HUES64 (cell line): Measurements from ENCODE around the gene TTBK2.
"Not testable (repeated sequence)": the region's sequence is repeated elsewhere in the genome, so short reads cannot be mapped to it uniquely, and the experiment has no call there.

Experiments
- H3K27ac ChIP-seq: 2 replicates; pipeline ENCODE4 v1.7.0; 2013; ENCODE audit warnings: low read depth, low read length, inconsistent platforms
- H3K27me3 ChIP-seq: 2 replicates; pipeline ENCODE4 v1.6.1; 2013; ENCODE audit warnings: mild to moderate bottlenecking, low read length; ENCODE audit not compliant: insufficient read depth
- H3K36me3 ChIP-seq: 2 replicates; pipeline ENCODE4 v1.6.1; 2013; ENCODE audit warnings: mild to moderate bottlenecking, low read length; ENCODE audit not compliant: insufficient read depth
- H3K4me1 ChIP-seq: 2 replicates; pipeline ENCODE4 v1.6.1; 2013; ENCODE audit warnings: mild to moderate bottlenecking, low read length, moderate library complexity; ENCODE audit not compliant: insufficient read depth
- H3K4me3 ChIP-seq: 2 replicates; pipeline ENCODE4 v1.5.1; 2013; ENCODE audit warnings: mild to moderate bottlenecking, low read length, moderate library complexity
- H3K9ac ChIP-seq: 2 replicates; pipeline ENCODE4 v1.6.1; 2013; ENCODE audit warnings: mild to moderate bottlenecking, low read depth, low read length
- H3K9me3 ChIP-seq: 2 replicates; pipeline ENCODE4 v1.6.1; 2013; ENCODE audit warnings: low read depth, low read length; ENCODE audit not compliant: insufficient read depth
- WGBS: fragments of 150-250, 120-280 bp; methylation state at CpG from one replicate; pipeline ENCODE4 v1.1.7; 2013; ENCODE audit warnings: missing lambda C conversion rate; 5-methylcytosine and 5-hydroxymethylcytosine counted together

The TTBK2 gene

DNA sequence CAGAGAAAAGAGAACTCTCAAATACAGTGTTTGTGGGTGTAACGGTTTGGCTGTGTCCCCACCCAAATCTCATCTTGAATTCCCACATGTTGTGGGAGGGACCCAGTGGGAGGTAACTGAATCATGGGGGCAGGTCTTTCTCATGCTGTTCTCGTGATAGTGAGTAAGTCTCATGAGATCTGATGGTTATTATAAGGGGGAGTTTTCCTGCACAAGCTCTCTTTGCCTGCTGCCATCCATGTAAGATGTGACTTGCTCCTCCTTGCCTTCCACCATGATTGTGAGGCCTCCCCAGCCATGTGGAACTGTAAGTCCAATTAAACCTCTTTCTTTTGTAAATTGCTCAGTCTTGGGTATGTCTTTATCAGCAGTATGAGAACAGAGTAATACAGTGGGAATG lies 158.8 kb downstream of the TTBK2 start:
- peaks cover 10% of the 10 kb centered on the region; the same call in 1 of the 2 replicates for H3K9me3 ChIP-seq
- not testable (repeated sequence) for H3K36me3 ChIP-seq
- WGBS: 92% methylated on average over 2 of the region's 2 CpGs

DNA sequence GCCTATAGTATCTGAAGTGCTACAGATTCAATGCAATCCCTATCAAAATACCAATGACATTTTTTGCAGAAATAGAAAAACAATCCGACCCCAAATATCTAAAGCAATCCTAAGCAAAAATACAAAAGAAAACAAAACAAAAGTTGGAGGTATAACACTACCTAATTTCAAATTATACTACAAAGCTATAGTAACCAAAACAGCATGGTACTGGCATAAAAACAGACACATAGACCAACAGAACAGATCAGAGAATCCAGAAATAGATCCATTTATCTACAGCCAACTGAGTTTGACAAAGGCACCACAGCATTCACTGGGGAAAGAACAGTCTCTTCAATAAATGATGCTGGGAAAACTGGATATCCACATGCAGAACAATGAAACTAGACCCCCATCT lies 159.8 kb downstream of the TTBK2 start:
- H3K4me1 ChIP-seq: 0 out of 2 replicates have a peak, but pooled peaks cover 5% of the 10 kb centered on the region
- no peak overlapping the region for H3K27ac ChIP-seq
- H3K4me3 ChIP-seq: no peak overlapping the region
- no peaks in the 10 kb centered on the region for H3K36me3 ChIP-seq
- 85% methylated on average over 1 of the region's 1 CpG for WGBS
- no peaks in the 10 kb centered on the region for H3K27me3 ChIP-seq
- no peak overlapping the region for H3K9ac ChIP-seq
- peaks cover 10% of the 10 kb centered on the region; the same call in 1 of the 2 replicates for H3K9me3 ChIP-seq

More for the DNA sequence above, 158.8 kb downstream of the TTBK2 start:
- H3K4me1 ChIP-seq, H3K9ac ChIP-seq, H3K27ac ChIP-seq, H3K27me3 ChIP-seq, H3K4me3 ChIP-seq: not testable (repeated sequence)

DNA sequence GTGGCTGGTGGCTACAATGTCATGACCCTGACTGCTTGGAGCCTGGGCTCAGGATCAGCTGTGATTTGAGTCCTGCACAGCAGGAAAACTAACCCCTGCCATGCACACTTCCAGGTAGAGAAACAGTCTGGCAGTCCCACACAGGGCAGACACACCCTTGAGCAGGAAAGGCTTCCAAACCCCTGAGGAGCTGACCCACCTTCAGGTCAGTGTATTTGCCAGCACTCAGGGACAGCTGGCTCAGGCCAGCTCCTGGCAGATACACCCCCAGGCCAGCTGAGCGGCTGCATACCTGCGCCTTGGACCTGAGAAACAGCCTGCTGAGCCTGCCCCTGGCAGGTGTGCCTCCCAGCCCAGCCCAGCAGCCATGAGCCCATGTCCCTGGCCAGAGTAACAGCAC lies 161.5 kb downstream of the TTBK2 start:
- Histone ChIP-seq H3K9ac (no peak overlapping the region), H3K27me3 (no peaks in the 10 kb centered on the region), H3K4me1 (no peaks in the 10 kb centered on the region), H3K36me3 (no peaks in the 10 kb centered on the region), H3K9me3 (peaks cover 10% of the 10 kb centered on the region; the same call in 1 of the 2 replicates), H3K4me3 (no peak overlapping the region), H3K27ac (no peak overlapping the region)
- WGBS: 91% methylated on average over 2 of the region's 2 CpGs

DNA sequence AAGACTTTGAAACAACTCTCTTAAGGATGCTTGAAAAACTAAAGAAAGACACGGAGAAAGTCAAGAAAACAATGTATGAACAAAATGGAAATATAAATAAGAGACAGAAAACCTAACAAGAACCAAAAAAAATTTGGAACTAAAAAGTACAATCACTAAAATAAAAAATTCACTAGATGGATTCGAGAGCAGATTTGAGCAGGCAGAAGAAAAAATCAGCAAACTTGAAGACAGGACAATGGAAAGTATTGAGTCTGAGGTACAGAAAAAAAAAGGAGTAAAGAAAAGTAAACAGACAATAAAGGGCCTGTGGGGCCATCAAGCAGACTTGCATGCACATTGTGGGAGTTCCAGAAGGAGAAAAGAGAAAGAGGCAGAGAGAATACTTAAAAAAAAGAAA lies 170.3 kb downstream of the TTBK2 start:
- H3K9ac ChIP-seq: no peak overlapping the region
- no peaks in the 10 kb centered on the region for H3K4me1 ChIP-seq
- H3K36me3 ChIP-seq: peaks cover 23% of the 10 kb centered on the region
- no peak overlapping the region for H3K27ac ChIP-seq
- no peaks in the 10 kb centered on the region for H3K27me3 ChIP-seq
- H3K4me3 ChIP-seq: no peak overlapping the region
- 88% methylated on average over 1 of the region's 2 CpGs for WGBS
- H3K9me3 ChIP-seq: no peaks in the 10 kb centered on the region

DNA sequence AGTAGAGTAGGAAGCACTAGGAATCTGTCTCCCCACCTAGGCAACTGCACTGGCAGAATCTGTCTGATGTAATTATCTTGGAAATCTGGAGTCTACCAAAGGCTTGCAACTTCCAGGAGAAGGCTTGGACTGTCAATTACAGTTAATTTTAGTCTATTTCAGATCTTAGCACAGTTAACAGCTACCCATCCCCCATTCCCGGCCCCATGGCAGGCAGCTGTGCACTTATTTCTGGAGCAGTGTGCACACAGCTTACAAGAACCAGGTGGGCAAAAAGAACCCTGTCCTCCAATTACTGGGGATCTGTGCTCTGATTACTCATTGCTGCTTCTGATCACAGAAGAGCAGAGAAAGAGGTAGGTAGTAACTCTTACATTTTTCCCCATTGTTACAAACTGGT lies 171.3 kb downstream of the TTBK2 start:
- no peak overlapping the region for H3K4me3 ChIP-seq
- no peaks in the 10 kb centered on the region for H3K9me3 ChIP-seq
- no peak overlapping the region for H3K9ac ChIP-seq
- H3K36me3 ChIP-seq: peaks cover 26% of the 10 kb centered on the region
- H3K27ac ChIP-seq: no peak overlapping the region
- 82% methylated on average over 1 of the region's 1 CpG for WGBS
- no peaks in the 10 kb centered on the region for H3K4me1 ChIP-seq
- no peaks in the 10 kb centered on the region for H3K27me3 ChIP-seq

DNA sequence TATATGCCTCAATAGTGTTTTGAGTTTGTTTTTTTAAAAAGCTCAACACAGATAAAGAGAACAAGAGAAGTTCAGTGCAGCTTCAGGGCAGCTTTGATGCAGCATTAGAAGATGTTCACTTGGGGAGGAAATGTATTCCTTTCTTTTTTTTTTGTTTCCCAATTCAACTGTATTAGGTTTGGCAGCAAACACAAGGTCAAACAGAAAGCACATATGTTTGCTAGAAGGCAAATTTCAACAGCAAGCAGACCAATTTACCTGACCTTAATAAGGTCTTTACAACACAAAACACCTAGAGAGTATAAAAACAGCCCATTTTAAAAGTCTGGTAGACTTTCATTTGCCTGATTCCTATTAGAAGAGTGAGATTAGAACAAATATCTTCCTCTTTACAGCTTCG lies 176.4 kb downstream of the TTBK2 start:
- H3K27ac ChIP-seq: no peak overlapping the region
- no CpG with 5 or more reads among the region's 1 CpG for WGBS
- H3K4me1 ChIP-seq: no peaks in the 10 kb centered on the region
- H3K9ac ChIP-seq: no peak overlapping the region
- H3K9me3 ChIP-seq: no peaks in the 10 kb centered on the region
- H3K36me3 ChIP-seq: peaks cover 10% of the 10 kb centered on the region
- H3K27me3 ChIP-seq: no peaks in the 10 kb centered on the region
- no peak overlapping the region for H3K4me3 ChIP-seq

DNA sequence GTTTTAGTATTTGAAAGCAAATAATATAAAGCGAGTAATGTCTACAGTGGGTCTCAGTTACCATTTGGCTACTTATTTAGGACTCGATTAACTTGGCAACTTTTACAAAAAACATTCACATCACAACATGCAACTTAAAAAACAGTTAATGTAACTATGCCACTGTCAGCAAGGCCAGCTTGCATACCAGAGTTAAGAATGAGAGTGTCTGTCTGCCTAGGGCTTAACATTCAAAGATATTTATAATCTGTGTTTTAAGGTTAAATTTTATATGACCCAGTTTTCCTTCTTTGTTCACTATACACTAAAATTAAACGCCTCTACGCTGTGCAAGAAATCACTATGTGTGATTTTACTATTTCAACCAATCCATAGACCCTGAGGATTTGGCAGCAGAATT lies 178.4 kb downstream of the TTBK2 start:
- no peak overlapping the region for H3K9ac ChIP-seq
- H3K9me3 ChIP-seq: no peaks in the 10 kb centered on the region
- no peak overlapping the region for H3K4me3 ChIP-seq
- WGBS: 98% methylated on average over 4 of the region's 4 CpGs
- H3K4me1 ChIP-seq: no peaks in the 10 kb centered on the region; the same call in 1 of the 2 replicates
- no peak overlapping the region for H3K27ac ChIP-seq
- H3K27me3 ChIP-seq: no peaks in the 10 kb centered on the region
- H3K36me3 ChIP-seq: peaks cover 10% of the 10 kb centered on the region

DNA sequence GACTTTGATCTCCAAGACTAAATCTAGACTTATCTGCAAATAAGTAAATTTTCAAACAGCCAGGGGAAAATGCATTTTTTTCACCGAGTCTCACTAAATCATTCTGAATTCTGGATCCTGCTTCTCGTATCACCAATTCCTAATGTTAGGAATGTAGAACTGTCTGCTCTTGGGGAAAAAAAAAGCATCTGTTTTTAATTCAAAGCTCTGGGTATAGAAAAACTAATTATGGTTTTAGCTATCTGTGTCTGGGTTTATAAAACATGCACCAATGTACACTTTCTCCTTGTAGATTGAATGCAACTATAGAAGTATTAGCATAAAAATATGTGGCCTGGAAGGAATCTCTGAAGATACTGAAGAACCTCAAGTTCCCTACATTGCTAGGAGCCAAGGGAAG lies 178.9 kb downstream of the TTBK2 start:
- Histone ChIP-seq H3K9ac (no peak overlapping the region), H3K9me3 (no peaks in the 10 kb centered on the region), H3K4me3 (no peak overlapping the region), H3K4me1 (no peaks in the 10 kb centered on the region; the same call in 1 of the 2 replicates), H3K36me3 (peaks cover 10% of the 10 kb centered on the region), H3K27ac (no peak overlapping the region), H3K27me3 (no peaks in the 10 kb centered on the region)
- WGBS: 98% methylated on average over 2 of the region's 2 CpGs

DNA sequence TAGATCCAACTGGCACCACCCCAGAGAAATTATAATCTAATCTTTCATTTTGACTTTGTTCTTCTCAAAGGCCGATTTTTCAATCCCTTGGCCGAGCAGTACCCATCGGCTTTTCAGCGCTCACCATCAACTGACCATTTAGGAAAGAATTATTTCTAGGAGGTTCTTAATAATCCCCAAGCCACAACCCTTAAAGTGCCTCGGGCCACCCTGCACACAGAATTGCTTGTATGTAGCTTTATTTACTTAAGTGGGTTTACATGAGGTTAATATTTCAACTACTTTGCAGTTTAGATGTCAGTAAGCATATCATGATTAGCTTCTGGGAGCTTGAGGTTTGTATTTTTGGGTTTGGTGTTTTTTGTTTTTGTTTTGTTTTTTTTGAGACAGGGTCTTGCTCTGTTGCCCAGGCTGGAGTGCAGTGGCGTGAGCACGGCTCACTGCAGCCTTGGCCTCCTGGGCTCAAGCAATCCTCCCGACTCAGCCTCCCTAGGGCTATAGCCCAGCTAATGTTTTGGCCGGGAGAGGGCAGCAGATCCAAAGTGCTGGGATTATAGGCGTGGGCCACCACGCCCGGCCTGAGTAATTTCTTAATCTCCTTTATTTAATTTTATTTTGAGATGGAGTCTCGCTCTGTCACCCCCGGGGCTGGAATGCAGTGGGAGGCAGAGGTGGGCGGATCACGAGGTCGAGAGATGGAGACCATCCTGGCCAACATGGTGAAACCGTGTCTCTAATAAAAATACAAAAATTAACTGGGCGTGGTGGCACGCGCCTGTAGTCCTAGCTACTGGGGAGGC lies 182.8 kb downstream of the TTBK2 start:
- peaks cover 5% of the 10 kb centered on the region; the same call in 1 of the 2 replicates for H3K27me3 ChIP-seq
- H3K4me3 ChIP-seq: peak overlapping the region; percentile 99
- peak overlapping the region; percentile 77 for H3K9ac ChIP-seq
- peaks cover 23% of the 10 kb centered on the region for H3K36me3 ChIP-seq
- H3K27ac ChIP-seq: no peak overlapping the region
- no peaks in the 10 kb centered on the region; the same call in 1 of the 2 replicates for H3K4me1 ChIP-seq
- 83% methylated on average over 21 of the region's 21 CpGs for WGBS
- H3K9me3 ChIP-seq: no peaks in the 10 kb centered on the region

DNA sequence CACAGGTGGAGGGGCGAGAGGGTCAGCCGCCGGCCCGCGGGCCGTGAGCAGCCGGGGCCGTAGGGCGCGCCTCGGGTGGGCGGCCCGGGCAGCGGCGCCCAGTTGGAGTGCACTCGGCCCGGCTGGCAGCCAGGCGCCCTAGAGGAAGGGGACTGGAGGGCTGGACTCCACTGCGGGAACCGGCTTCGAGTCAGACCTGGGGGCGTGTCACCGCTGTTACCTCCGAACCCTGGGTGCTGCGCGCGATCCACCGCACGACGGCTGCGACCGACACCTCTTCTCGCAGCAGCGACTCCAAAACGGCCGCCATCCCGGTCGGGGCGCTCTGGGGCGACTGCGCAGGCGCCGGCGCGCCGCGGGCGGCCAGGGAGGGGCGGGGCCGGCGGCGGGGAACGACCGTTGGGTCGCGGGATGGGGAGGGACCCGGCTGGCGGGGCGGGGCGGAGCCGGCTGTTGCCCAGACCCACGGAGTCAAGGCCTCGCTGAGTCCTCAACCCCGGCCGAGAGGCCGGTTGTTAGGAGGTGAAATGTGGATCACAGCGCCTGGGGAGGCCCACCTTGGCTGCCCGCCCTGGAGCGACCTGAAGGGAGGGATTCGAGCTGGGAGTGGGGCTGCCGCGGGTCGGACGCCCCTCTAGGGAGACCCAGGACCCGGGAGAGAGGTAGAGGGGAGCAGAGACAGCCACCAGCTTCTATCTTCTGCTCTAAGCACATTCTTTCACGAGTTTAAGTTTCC lies 183.6 kb downstream of the TTBK2 start, which contains the start of gene CDAN1:
Gene CDAN1 (minus strand): TSS at position 336 of the 736 bp plus-strand sequence. CDS start 26 bp downstream, at position 310.
- peaks cover 31% of the 10 kb centered on the region for H3K36me3 ChIP-seq
- H3K4me3 ChIP-seq: peak within 1 kb of the TSS; percentile 99
- 1% methylated on average over 76 of the region's 76 CpGs for WGBS
- no peaks in the 10 kb centered on the region; the same call in 1 of the 2 replicates for H3K4me1 ChIP-seq
- peaks cover 5% of the 10 kb centered on the region; the same call in 1 of the 2 replicates for H3K27me3 ChIP-seq
- no peaks in the 10 kb centered on the region for H3K9me3 ChIP-seq
- peak within 1 kb of the TSS; percentile 82 for H3K9ac ChIP-seq
- peak within 1 kb of the TSS; percentile 78 for H3K27ac ChIP-seq

DNA sequence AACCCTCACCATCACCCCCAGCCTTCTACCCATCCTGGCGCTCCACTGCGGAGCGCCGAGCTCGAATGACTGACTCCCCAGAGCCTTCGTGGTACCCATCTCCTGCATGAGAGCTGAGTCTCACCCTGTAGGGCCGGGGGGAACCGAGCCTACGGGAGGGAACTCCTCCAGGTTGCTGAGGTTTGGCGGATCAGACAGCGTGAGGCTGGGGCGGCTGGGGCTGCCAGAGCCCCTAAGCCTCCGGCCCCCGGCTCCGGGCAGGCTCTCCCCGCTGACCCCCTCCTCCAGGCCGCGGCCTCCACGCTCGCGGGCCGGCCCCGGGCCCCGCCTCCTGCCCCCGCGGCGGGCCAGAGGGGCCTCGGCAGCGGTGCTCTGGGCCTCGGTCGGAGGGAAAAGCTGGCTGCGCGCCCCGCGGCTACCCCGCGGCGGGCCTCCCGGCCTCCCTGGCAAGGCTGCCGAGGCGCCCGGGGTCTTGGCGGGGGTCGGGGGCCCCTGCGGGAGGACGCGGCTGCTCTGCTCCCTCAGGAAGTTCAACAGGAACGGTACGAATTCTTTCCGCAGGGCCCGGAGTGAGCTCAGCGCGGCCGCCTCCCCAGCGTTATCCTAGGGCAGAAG lies 184.3 kb downstream of the TTBK2 start:
- no peaks in the 10 kb centered on the region for H3K9me3 ChIP-seq
- peaks cover 5% of the 10 kb centered on the region; the same call in 1 of the 2 replicates for H3K27me3 ChIP-seq
- peak overlapping the region; percentile 99 for H3K4me3 ChIP-seq
- H3K4me1 ChIP-seq: no peaks in the 10 kb centered on the region; the same call in 1 of the 2 replicates
- H3K27ac ChIP-seq: peak overlapping the region; percentile 12; the same call in 1 of the 2 replicates
- WGBS: 2% methylated on average over 55 of the region's 55 CpGs
- peaks cover 38% of the 10 kb centered on the region for H3K36me3 ChIP-seq
- peak overlapping the region; percentile 82 for H3K9ac ChIP-seq
